HG03097 (cell line): ENCODE results near the gene DSTN.

Experiments used
- ATAC-seq: cut with Tn5 transposase; IDR thresholded peaks from one replicate; pipeline ENCODE4 v1.9.1; 2021; ENCODE audit not compliant: unreplicated experiment, low FRiP score

Gene DSTN

GRCh38 chr20:17569616-17570346 lies at the start of gene DSTN:
DSTN (plus strand) TSS chr20:17570075; CDS start chr20:17570209, 134 bp downstream.
- peak; percentile 85 for ATAC-seq

- no peak for ATAC-seq
Measured at GRCh38 chr20:17520583-17520982, 49.3 kb upstream of the DSTN start.

- no peak for ATAC-seq
Measured at GRCh38 chr20:17522528-17522927, 47.3 kb upstream of the DSTN start.

- ATAC-seq, result no peak
Measured at GRCh38 chr20:17523326-17523725, 46.5 kb upstream of the DSTN start.

- no peak for ATAC-seq
Measured at GRCh38 chr20:17524560-17524959, 45.3 kb upstream of the DSTN start.

- ATAC-seq, result no peak
Measured at GRCh38 chr20:17525132-17525531, 44.7 kb upstream of the DSTN start.

GRCh38 chr20:17525650-17526049 lies 44.2 kb upstream of the DSTN start:
- ATAC-seq, result no peak

- ATAC-seq, result no peak
Measured at GRCh38 chr20:17529586-17529985, 40.3 kb upstream of the DSTN start.

- ATAC-seq, result no peak
Measured at GRCh38 chr20:17530153-17530552, 39.7 kb upstream of the DSTN start.

GRCh38 chr20:17530716-17531664 lies 38.9 kb upstream of the DSTN start, which contains the start of gene BFSP1:
BFSP1 (minus strand) TSS chr20:17531379; CDS start chr20:17531329, 50 bp downstream.
- no peak for ATAC-seq

- no peak for ATAC-seq
Measured at GRCh38 chr20:17531665-17532025, 38.2 kb upstream of the DSTN start.

- ATAC-seq, result no peak
Measured at GRCh38 chr20:17533396-17533795, 36.5 kb upstream of the DSTN start.

- ATAC-seq, result no peak
Measured at GRCh38 chr20:17534077-17534476, 35.8 kb upstream of the DSTN start.

- ATAC-seq, result peak; percentile 78
Measured at GRCh38 chr20:17536944-17537444, 32.9 kb upstream of the DSTN start.

- ATAC-seq, result no peak
Measured at GRCh38 chr20:17537959-17538358, 31.9 kb upstream of the DSTN start.

GRCh38 chr20:17538517-17539170 lies 31.2 kb upstream of the DSTN start:
- peak; percentile 42 for ATAC-seq

- ATAC-seq, result no peak
Measured at GRCh38 chr20:17541596-17541995, 28.3 kb upstream of the DSTN start.

GRCh38 chr20:17541996-17542395 lies 27.9 kb upstream of the DSTN start:
- no peak for ATAC-seq

GRCh38 chr20:17542481-17542880 lies 27.4 kb upstream of the DSTN start:
- no peak for ATAC-seq

- no peak for ATAC-seq
Measured at GRCh38 chr20:17542993-17543412, 26.9 kb upstream of the DSTN start.
